GM21360 (cell line): ENCODE results near the gene MRPL38.
"Not testable (repeated sequence)": the region's sequence is repeated elsewhere in the genome, so short reads cannot be mapped to it uniquely, and the experiment has no call there.

Experiments
- ATAC-seq: cut with Tn5 transposase; IDR thresholded peaks from one replicate; pipeline ENCODE4 v1.9.1; 2021; ENCODE audit warnings: mild to moderate bottlenecking, moderate library complexity; ENCODE audit not compliant: unreplicated experiment

The MRPL38 gene

GRCh38 chr17:75876938-75877751 lies 27.5 kb downstream of the MRPL38 start:
- no peak for ATAC-seq

GRCh38 chr17:75876190-75876937 lies 28.3 kb downstream of the MRPL38 start:
- ATAC-seq: no peak

GRCh38 chr17:75875940-75876189 lies 28.8 kb downstream of the MRPL38 start:
- no peak for ATAC-seq

- ATAC-seq: no peak
These were observed 29.3 kb downstream of the MRPL38 start for GRCh38 chr17:75875182-75875939.

- ATAC-seq: no peak
These were observed 30.1 kb downstream of the MRPL38 start for GRCh38 chr17:75874323-75875181.

DNA sequence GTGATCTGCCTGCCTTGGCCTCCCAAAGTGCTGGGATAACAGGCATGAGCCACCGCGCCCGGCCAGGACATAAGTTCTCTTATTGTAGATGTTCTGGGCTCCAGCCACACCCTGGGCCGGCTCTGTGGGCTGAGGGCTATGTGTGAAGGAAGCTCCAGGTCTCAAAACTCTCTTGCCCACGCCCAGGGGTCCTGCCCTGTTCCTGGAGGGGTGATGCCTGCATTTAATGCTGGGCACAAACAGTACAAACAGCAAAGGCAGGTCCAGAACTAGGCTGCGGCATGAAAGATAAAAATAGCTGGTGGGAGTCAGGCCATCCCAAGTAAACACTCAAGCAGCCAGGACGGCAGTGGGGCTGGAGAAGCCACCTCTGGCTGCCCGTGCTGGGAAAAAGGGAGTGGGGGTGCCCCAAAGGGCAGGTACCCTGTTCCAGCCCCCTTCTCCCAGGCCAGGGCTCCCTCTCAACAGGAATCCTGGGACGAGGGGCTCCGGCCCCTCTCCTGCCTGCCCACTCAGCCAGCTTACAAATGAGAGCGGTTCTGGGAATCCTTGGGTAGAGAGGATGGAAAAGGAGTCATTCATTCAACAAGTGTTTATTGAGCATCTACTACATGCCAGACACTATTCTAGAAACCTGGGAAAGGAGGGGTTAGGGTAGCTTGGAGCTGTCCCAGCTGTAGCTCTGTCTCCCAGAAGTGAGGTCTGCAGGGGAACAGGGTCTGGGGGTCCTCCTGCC lies 30.9 kb downstream of the MRPL38 start:
- ATAC-seq: no peak

GRCh38 chr17:75872434-75873351 lies 32.0 kb downstream of the MRPL38 start:
- no peak for ATAC-seq

DNA sequence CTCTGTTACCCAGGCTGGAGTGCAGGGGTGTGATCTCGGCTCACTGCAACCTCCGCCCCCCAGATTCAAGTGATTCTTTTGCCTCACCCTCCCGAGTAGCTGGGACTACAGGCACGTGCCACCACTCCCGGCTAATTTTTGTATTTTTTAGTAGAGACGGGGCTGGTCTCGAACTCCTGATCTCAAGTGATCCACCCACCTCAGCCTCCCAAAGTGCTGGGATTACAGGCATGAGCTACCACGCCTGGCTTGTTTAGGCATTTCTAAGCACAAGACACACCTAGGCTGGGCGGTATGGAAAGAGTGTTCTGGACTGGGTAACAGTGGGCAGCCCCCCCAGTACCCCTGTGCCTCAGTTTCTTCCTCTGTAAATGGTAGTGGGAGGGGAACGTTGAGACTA lies 34.5 kb downstream of the MRPL38 start:
- not testable (repeated sequence) for ATAC-seq

- no peak for ATAC-seq
These were observed 35.2 kb downstream of the MRPL38 start for GRCh38 chr17:75869282-75870141.

DNA sequence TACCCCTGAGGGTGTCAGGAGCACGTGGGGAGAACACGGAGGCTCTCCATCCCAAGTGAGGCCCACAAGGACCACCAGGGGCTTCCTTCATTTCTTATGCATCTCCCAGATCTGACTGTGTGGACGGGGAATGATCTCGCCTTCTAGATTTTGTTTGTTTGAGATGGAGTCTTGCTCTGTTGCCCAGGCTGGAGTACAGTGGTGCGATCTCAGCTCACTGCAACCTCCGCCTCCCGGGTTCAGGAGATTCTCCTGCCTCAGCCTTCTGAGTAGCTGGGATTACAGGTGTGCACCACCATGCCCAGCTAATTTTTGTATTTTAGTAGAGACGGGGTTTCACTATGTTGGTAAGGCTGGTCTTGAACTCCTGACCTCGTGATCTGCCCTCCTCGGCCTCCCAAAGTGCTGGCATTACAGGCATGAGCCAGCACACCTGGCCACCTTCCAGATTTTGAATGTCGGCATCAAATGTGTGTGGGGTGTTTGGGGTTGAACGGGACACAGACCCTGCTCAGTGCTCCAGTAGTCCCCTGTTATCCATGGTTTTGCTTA lies 35.9 kb downstream of the MRPL38 start:
- not testable (repeated sequence) for ATAC-seq

- not testable (repeated sequence) for ATAC-seq
These were observed 39.1 kb downstream of the MRPL38 start for GRCh38 chr17:75865404-75866188.

DNA sequence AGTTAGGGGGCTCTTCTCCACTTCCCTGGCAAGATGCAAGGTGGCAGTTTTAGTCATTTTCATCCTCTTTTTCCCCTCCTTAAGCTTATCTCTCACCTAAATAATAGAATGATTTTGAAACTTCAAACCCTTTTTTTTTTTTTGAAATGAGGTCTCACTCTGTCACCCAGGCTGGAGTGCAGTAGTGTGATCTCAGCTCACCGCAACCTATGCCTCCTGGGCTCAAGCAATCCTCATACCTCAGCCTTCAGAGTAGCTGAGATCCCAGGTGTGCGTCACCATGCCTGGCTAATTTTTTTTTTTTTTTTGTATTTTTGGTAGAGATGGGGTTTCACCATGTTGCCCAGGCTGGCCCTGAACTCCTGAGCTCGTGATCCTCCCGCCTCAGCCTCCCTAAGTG lies 39.8 kb downstream of the MRPL38 start:
- peak; percentile 10 for ATAC-seq

DNA sequence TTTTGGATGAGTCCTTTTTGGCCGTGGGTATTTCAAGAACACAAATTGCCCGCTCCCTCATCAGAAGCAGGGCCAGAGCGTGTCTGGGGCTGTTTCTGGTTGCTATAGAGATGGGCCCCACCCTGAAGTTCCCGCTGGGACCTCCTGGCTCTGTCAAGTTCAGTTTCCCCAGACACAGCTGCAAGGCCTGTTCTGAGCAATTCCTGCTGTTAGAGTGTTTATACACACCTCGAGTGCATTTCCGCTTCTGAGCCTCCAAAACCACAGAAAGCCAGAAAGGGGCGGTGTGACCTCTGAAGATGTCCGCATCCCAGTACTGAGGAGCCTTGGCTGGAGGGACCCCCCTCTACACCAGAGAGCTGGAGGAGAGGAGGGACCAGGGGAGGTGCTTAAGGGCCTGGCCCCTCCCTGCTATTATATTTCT lies 40.2 kb downstream of the MRPL38 start:
- ATAC-seq: peak; percentile 78

GRCh38 chr17:75861927-75862317 lies 42.8 kb downstream of the MRPL38 start:
- ATAC-seq: no peak

- ATAC-seq: not testable (repeated sequence)
These were observed 45.3 kb downstream of the MRPL38 start for GRCh38 chr17:75859358-75859757.

GRCh38 chr17:75856062-75856756 lies 48.5 kb downstream of the MRPL38 start:
- no peak for ATAC-seq
